GM19351 (cell line): ENCODE data around the gene KLHL40.

Experiments
- ATAC-seq: cut with Tn5 transposase; IDR thresholded peaks from one replicate; pipeline ENCODE4 v1.9.1; 2021; ENCODE audit warnings: mild to moderate bottlenecking, moderate library complexity; ENCODE audit not compliant: unreplicated experiment

KLHL40 gene

DNA sequence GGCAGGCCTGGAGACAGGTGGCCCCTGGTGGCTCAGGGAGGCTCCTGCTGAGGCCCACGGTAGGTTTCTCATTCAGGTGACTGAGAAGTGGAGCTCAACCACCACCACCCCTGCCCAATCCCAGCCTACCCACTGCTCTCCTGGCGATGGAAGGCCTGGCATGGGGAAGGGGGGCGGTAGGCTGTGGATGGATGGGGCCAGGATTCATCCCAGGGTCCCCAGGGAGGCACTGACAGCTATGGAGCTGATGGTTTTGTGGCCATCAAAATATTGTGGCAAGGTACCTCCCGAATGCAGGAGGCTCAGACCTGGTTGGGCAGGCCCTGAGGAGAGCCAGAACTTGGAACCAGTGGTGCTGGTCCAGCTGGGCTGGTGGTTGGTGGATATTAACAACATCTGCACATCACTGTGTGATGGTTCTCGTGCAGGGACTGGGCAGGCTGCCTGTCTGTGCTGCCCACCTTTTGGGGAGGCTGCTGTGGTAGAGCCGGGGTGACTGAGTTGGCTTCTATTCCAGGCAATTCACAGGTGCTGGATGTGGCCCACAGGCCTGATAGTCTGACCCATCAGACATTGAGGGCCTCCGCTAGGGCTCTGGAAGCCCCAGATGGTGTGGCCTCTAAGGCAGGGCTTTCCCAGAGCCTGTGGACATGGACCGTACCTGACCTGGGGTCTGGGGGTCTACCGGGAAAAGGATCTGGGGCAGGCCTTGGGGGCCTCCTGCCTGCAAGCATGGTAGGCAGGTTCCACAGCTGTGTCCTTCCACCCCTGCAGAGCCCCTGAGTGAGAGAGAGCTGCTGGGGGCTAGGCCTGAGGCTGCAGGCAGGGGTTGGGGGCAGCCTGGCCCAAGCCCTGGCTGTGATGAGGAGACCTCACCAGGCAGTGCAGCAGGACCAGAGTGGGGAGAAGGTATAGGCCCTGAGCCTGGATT is 28.4 kb upstream of the KLHL40 start:
- ATAC-seq: no peak

DNA sequence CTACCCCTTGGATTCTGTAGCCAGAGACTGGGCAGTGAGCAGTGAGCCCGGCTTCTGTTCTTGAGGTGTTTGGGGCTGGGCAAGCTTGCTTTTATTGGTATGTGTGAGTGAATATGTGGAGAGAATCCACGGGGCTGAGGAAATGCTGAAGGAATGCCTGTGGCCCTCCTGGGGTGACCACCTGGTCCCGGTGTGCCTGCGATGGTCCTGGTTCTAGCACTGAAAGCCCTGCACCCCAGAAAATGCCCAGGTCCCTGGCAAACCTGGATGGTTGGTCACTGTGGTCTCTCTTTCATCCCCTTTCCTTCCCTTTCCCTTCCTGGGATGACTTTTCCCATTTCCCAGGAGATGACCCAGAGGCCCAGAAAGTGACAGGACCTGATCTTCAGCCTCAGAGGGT is 27.7 kb upstream of the KLHL40 start:
- ATAC-seq: no peak

DNA sequence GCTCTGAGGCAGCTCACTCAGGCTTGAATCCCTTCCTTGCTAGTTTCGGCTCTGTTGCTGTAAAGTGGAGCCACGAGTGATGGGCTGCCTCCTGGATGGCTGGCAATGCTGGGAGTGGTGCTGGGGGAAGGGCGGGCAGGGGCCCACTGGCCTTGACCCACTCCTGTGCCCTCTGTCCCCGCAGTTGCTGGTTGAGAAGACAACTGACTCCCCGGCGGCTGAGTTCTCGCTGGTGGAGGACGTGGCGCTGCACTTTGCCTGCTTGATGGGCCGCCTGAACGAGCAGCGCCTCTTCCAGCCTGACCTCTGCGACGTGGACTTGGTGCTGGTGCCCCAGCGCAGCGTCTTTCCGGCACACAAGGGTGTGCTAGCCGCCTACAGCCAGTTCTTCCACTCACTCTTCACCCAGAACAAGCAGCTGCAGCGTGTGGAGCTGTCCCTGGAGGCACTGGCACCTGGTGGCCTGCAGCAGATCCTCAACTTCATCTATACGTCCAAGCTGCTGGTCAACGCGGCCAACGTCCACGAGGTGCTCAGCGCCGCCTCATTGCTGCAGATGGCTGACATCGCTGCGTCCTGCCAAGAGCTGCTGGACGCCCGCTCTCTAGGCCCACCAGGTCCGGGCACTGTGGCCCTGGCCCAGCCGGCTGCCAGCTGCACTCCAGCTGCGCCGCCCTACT is 27.1 kb upstream of the KLHL40 start:
- no peak for ATAC-seq

DNA sequence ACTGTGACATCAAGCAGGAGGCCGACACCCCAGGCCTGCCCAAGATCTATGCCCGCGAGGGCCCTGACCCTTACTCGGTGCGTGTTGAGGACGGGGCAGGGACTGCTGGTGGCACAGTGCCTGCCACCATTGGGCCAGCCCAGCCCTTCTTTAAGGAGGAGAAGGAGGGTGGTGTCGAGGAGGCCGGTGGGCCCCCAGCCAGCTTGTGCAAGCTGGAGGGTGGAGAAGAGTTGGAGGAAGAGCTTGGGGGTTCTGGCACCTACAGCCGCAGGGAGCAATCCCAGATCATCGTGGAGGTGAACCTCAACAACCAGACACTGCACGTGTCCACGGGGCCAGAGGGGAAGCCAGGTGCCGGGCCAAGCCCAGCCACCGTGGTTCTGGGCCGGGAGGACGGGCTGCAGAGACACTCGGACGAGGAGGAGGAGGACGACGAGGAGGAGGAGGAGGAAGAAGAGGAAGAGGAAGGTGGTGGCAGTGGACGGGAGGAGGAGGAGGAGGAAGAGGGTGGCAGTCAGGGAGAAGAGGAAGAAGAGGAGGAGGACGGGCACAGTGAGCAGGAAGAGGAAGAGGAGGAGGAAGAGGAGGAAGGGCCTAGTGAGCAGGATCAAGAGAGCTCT is 26.5 kb upstream of the KLHL40 start:
- ATAC-seq: no peak

DNA sequence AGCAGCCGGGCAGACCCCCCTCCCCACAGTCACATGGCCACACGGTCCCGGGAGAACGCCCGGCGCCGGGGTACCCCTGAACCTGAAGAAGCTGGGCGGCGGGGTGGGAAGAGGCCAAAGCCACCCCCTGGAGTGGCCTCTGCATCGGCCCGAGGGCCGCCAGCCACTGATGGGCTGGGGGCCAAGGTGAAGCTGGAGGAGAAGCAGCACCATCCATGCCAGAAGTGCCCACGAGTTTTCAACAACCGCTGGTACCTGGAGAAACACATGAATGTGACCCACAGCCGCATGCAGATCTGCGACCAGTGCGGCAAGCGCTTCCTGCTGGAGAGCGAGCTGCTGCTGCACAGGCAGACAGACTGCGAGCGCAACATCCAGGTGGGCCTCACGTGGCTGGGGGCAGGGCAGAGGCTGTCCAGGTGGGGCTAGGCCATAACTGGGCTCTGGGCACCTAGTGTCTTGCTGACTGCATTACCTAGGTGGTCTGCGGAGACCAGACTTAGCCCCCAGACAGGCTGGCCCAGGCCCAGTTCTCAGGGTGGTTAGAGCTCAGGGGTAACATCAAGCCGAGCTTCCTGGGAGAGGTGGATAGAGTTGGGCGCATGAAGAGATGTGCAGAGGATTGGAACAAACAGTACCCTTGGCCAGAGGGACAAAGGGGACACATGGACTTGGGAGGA is 25.7 kb upstream of the KLHL40 start:
- ATAC-seq: no peak

DNA sequence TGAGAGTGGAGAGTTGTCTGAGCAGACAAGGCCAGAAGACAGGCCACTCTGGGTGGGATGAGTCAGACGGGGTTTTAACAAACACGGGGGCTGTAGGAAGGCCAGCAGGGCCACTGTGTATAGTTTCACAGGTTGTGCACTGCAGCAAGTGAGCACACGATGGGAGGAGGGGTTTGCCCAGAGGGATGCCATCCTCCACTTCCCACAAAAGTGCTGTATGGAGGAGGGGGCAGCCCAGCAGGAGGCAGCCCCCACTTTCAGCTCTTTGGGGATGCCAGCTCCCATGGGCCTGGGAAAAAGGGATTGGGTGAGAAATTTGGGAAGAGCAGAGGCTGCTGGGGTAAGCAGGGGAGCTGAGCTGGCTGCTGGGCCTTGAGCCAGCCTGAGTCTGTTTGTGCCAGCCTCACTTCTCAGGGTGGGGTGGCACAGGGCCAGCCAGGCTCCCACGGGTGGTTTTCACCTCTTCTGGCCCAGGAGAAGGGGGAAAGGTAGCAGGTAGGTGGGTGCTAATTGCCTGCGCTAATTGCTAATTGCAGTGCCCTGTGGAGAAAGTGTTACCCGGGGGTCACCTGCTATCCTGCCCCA is 25.1 kb upstream of the KLHL40 start:
- ATAC-seq: no peak

DNA sequence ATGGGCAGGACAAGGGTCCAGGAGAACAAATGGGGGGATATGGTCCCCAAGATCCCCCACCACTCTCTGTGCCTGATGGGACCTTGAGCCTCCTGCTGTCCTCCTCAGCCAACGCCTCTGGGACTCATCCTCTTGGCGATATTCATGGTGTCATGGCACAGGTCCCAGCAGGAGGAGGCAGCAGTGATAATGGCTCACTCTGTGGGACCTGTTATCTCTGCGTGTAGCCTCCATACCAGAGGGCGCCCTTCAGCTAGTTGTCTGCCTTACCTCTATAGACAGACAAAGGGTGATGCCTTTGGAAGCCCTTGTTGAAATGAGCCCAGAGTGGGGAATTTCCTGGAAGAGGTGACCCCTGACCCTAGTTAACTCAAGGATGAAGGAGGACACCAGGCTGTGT is 24.4 kb upstream of the KLHL40 start:
- no peak for ATAC-seq

DNA sequence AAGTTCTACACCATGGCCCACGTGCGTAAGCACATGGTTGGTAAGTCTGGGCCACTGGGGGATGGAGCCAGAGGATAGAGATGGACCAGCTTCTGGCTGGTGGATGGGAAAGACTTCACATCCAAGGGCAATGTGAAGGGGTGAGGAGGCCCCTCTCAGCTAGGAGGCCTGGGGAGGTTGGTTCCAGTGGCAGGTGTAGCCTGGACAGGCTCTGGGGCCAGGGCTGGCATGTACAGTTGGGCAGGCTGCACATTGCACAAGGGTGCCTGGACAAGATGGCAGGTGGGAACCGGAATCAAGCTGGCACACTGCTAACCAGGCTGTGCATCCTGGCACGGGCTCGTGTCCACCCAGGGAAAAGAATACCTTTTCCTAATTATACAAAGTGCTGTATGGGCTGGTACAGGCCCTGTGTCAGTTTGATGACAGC is 23.7 kb upstream of the KLHL40 start:
- ATAC-seq: no peak

DNA sequence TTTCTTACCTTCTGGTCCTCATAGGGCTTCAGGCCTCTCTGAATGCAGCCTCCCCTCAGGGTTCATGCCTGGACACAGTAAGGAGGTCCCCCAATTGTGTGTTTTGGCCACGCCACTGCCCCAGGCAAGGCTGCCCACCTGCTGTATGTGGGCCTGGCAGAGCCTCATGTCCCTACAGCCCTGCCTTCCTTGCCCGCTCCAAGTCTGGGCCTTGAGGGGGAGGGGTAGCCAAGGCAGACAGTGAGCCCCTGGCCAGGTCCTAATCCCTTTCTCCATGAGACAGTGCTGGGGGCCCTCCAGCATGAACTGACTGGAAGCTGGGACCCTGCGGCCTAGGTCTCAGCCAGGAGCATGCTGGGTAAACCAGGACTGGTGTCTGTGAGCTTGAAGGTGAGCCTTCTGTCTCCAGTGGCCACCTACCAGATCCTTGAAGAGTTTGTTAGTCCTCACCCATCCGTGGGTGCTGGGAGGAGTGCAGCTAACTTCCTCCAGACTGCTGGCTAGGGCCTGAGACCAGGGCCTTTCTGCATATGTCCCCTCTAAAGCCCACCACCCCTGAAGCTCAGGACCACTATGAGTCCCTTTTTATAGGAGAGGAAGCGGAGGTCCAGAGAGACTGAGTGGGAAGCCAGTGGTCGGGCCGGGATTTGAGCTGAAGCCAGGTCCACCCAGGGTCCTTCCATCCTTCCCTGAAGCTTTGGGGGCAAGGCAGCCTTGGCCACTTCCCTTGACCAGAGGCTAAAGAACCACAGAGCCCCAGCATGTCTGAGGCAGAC is 23.1 kb upstream of the KLHL40 start:
- no peak for ATAC-seq

DNA sequence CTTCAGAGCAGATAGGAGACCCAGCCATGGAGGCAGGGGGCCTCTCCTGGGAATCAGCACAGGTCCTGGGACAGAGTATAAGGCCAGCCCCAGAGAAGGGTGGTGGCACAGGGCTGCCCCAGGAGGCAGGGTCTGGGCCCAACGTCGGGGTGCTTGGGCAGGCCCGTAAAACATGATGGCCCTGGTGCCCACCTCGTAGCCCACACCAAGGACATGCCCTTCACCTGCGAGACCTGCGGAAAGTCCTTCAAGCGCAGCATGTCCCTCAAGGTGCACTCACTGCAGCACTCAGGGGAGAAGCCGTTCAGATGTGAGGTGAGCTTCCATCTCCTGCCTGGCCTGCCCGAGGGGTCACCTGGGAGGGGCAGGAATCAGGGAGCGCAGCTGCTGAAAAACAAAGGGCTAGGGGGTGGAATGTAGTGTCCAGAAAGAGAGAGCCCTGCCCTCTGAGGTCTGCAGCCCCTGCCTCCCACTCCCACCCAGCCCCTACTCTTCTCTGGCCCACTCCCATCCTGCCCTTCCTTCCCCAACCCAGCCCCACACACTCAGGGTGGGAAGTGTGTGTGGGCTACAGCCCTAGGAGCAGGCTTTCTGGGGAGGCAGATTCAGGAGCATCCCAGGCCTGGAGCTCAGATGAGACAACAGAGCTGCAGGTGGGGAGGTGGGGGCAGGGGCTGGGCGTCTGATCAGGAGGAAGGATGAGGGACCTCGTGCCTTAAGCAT is 22.4 kb upstream of the KLHL40 start:
- no peak for ATAC-seq

DNA sequence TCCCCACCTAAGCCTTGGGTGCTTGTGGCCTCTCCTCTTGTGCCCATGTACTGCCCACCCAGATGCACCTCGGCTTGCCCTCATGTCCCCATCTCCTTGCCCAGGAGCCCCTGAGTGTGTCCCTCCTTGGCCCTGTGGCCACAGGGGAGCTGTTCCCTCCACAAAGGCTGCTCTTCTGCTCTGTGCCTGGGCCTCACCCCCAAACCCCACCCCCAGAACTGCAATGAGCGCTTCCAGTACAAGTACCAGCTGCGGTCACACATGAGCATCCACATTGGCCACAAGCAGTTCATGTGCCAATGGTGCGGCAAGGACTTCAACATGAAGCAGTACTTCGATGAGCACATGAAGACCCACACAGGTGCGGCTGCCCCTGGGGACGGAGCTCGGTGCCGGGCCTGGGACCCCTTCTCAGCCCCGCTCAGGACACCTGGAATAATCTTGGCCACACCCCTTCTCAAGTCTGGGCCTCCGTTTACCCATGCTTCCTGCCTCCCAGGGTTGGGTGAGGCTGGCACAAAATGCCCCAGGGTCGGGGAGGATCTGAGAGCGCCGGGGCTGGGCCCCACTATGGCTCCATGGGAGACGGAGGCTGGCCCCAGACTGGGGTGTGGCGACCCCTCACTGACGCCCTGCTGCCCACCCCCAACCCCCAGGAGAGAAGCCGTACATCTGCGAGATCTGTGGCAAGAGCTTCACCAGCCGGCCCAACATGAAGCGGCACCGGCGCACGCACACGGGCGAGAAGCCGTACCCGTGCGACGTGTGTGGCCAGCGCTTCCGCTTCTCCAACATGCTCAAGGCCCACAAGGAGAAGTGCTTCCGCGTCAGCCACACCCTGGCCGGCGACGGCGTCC is 21.5 kb upstream of the KLHL40 start:
- ATAC-seq: peak; percentile 61

DNA sequence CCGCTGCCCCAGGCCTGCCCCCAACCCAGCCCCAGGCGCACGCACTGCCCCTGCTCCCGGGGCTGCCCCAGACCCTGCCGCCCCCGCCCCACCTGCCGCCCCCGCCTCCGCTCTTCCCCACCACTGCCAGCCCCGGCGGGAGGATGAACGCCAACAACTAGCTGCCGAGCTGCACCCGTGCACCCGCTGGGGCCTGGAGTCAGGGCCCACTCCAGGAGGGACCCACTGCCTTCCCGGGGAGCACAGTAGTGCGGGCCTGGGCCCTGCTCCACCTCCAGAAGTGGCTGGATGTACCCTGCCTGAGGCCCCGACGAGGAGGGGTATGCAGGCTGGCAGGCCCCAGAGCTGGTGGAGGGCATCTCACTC is 20.9 kb upstream of the KLHL40 start:
- ATAC-seq: no peak

DNA sequence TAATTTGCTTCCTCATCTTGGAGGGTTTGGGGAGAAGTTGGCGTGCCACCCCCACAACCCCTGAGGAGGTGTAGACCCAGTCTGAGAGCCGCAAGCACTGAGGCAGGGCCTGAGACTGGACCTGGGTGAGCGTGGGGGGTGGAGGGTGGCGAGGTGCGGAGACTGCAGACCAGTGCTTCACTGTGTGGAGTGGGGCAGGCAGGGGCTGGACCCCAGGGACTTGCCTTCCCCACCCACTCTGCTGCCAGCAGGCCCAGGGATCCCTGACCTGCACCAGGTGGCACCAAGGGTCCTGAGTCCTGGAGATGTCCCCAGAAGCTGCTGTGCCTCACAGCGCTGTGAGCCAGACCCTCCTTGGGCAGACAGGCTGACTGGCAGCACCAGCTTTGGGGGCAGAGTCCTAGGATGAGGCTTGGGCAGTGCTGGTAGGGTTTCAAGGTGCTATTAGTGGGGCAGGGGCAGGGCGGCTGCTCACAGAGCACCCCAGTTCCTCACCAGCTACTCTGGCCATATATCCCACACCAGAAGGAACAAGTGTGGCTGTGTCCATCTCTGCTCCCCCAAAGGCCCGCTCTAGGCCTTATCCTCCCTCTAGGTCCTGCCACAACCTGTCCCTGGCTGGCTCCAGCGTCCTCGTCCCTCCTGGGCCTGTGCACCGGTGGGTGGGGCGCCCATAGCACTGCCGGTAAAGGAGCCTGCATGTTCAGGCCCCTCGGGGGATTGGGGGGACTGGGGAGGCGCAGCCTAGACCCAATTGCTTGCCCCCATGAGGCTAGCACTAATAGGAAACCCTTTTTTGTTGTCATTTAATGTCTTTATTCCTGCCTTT is 20.1 kb upstream of the KLHL40 start:
- no peak for ATAC-seq

DNA sequence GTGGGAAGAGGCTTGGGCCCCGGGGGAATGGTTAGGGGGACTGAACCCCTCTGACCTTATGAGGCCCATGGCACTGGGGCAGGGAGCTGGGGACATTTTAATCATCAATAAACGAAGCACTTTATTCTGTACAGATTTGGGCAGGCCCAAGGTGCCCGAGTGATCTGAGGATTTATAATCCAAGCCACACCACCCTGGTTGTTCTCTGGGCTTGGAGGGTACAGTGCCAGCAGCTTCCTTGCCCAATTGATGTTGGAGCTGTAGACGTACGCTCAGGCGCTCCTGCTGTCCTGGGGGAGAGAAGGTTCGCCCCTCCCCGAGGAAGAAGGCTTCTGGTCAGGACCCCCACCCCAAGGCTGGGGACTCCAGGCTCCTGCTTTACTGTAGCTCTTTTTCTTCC is 19.3 kb upstream of the KLHL40 start:
- ATAC-seq: no peak

DNA sequence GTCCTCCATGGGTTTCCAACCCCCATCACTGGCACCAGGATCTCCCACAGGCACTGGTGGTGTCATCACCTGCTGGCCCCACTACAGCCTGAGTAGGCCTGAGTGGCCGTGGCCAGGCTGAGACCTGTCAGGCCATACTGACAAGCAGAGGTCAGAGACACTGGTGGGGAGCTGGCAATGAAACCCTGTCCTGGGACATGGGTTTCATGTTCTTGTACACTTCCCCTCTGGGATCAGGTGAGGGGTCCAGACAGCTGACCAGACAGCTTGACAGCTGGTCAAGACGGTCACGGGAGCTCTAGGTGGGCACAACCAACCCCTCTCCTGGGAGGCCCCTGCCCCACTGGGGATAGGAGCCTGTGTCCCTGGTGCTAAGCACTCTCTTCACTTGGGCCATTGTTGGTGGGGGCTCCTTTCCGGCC is 18.7 kb upstream of the KLHL40 start:
- no peak for ATAC-seq

DNA sequence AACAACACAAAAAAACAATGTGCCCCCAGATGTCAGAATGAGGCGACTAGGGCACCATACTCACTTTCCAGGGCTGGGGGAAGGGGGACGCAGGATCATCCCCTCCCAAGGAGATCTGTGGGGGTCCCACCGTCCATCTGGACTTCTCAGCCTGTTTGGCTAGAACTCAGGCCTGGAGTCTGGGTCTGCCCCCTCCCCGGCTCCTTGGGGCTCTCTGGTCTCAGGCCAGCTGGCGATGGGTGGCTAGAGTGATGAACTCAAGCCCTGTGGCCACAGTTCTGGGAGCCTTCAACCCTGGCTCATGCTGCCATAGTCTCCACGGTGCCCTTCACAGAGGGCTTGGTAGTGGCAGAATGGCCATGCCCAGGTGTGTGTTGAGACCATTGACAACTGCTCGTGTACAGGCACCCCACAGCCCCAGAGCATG is 18.2 kb upstream of the KLHL40 start:
- no peak for ATAC-seq

DNA sequence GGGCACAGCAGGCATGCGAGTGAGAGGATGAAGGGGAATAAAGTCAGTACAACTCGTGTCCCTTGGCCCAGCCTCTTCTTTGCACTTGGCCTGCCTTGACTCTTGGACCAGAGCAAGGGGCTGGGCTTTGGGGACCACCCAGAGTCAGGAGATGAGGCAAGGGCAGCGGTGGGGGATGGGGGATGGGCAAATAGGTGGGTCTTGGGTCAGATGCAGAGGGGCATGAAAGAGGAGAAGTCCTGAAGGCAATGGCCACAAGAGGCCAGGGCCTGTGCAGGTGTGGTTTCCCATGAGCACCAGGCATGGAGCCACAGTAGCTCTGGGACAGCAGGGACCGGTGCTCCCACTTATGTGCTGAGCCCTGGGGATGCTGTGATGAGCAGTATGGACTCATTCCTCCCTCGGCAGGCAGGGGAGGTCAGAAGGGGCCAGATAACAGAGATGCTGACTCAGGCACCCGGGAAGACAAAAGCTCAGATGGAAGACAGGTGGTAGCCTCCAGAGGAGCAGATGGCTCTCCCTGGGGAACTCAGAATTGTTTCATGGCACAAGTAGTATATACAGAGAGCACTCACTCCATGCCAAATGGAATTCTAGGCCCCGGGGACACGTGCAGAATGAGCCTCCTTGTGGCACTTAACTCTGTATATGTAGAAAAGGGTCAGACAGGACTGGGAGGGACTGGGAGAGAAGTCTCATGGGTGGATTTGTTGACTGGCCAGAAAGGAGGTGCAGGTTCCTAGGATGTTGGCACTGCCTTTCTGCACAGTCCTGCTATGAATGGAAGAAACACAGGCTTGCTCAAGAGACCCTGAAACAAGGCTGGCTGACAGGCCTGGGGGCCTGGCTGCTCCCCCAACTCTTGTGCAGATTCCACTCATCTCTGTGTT is 17.6 kb upstream of the KLHL40 start:
- no peak for ATAC-seq
